ENCODE data around the gene EEF1G. TPM values are rescaled to one million over a fixed set of nuclear protein-coding genes. Genes with fewer than 3 reads are reported as not detected.
"Not testable (repeated sequence)": the region's sequence is repeated elsewhere in the genome, so short reads cannot be mapped to it uniquely, and the experiment has no call there.

The EEF1G gene
- total RNA-seq, 2 donors from 2014 or later = 1,690 to 1,865 TPM

GRCh38 chr11:62575156-62575555, 1.5 kb upstream of the EEF1G start:
- Mint-ChIP-seq H3K27ac (peak overlapping the region; percentile 98), H3K4me3 (peak overlapping the region; percentile 98), H3K36me3 (ENCODE audit: low read depth) (peaks cover 86% of the 10 kb centered on the region), H3K27me3 (no peaks in the 10 kb centered on the region), H3K9me3 (no peaks in the 10 kb centered on the region), H3K4me1 (peaks cover 33% of the 10 kb centered on the region)
- ATAC-seq (replicated peaks) = no peak

- Mint-ChIP-seq H3K9me3 (no peaks in the 10 kb centered on the region), H3K27me3 (no peaks in the 10 kb centered on the region), H3K27ac (peak overlapping the region; percentile 98), H3K4me3 (peak overlapping the region; percentile 98), H3K36me3 (ENCODE audit: low read depth) (peaks cover 93% of the 10 kb centered on the region), H3K4me1 (peaks cover 33% of the 10 kb centered on the region)
- peak; percentile 22 for ATAC-seq (replicated peaks)
These were observed 826 bp upstream of the EEF1G start for GRCh38 chr11:62574363-62575071.

DNA sequence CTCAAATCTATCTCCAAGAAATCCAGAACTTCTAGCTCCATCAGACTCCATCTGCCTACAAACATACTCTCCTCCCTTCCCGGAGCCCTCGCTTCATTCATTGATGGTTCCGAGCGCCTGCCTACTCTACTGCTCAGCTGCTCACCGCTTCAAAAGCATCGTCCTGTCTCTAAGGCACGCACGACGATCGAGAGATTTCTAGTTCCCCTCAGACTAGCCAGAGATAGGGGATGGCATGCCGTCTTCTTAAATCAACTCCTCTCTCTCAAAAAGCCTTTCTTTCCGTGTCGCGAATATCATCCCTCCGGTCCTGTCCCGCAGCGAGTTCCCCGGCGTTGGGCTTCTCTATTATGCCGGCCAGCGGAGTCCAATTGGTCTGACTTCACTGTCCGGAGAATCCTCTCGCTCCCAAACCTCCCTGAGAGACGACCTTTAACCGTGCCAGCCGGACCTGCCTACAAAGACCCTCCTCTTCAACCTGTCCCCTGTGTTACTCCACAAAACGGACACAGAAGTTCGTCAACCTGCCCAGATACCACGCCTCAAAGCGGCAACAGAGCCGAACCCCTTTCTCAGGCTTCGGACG, 592 bp downstream of the EEF1G start:
- H3K36me3 Mint-ChIP-seq (ENCODE audit: low read depth) = peaks cover 99% of the 10 kb centered on the region
- H3K27ac Mint-ChIP-seq = peak overlapping the region; percentile 98
- no peak for ATAC-seq (replicated peaks)
- peak overlapping the region; percentile 98 for H3K4me3 Mint-ChIP-seq
- H3K9me3 Mint-ChIP-seq = no peaks in the 10 kb centered on the region
- H3K4me1 Mint-ChIP-seq = peaks cover 33% of the 10 kb centered on the region
- no peaks in the 10 kb centered on the region for H3K27me3 Mint-ChIP-seq

GRCh38 chr11:62572431-62572830, 1.3 kb downstream of the EEF1G start:
- peak overlapping the region; percentile 98 for H3K4me3 Mint-ChIP-seq
- no peaks in the 10 kb centered on the region for H3K27me3 Mint-ChIP-seq
- peaks cover 99% of the 10 kb centered on the region for H3K36me3 Mint-ChIP-seq (ENCODE audit: low read depth)
- H3K9me3 Mint-ChIP-seq = no peaks in the 10 kb centered on the region
- no peak for ATAC-seq (replicated peaks)
- H3K27ac Mint-ChIP-seq = peak overlapping the region; percentile 98
- H3K4me1 Mint-ChIP-seq = peaks cover 34% of the 10 kb centered on the region

DNA sequence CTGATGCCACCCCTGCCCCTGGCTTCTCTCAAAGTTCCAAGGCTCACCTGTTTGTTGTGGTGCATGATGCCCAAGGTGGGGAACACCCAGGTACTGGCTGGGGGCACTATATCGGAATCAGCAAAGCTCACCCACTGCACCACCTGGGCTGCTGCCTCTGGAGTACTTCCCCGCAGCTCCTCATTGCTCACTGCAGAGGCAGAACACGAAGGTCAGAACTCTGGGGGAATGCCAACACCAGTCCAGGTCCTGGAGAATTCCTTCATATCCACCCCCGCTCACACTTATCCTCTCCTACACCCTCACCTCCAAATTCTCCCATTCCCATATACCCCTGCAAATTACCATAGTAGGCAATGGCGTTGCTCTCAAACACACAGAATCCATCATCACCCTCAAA, 2.2 kb downstream of the EEF1G start:
- peaks cover 99% of the 10 kb centered on the region for H3K36me3 Mint-ChIP-seq (ENCODE audit: low read depth)
- peak overlapping the region; percentile 98 for H3K4me3 Mint-ChIP-seq
- not testable (repeated sequence) for ATAC-seq (replicated peaks); H3K27me3 Mint-ChIP-seq; H3K9me3 Mint-ChIP-seq
- peak overlapping the region; percentile 98 for H3K27ac Mint-ChIP-seq
- H3K4me1 Mint-ChIP-seq = peaks cover 41% of the 10 kb centered on the region

DNA sequence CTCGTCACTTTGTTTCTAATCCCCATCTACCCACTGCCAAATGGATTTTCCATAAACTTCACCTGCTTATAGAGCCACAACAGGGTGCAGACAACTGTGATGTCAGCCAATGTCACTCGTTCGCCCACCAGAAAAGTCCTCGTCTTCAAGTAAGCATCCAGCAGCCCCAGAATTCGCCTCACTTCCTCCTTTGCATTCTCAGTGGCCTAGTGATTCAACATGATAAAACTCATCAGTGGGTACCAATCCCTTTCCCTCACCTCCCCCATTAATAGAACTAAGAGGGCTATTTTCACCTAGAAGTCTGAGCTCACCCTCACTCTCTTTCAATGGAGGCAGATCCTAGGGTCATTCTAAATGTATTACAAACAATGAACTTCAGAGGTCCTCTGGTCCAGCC, 2.8 kb downstream of the EEF1G start:
- not testable (repeated sequence) for H3K27me3 Mint-ChIP-seq
- H3K27ac Mint-ChIP-seq = peak overlapping the region; percentile 98
- H3K4me1 Mint-ChIP-seq = peaks cover 41% of the 10 kb centered on the region

GRCh38 chr11:62569611-62570010, 4.1 kb downstream of the EEF1G start:
- peak overlapping the region; percentile 98 for H3K4me3 Mint-ChIP-seq
- H3K27me3 Mint-ChIP-seq = no peaks in the 10 kb centered on the region
- peaks cover 100% of the 10 kb centered on the region for H3K36me3 Mint-ChIP-seq (ENCODE audit: low read depth)
- no peak for ATAC-seq (replicated peaks)
- no peak overlapping the region for H3K27ac Mint-ChIP-seq
- H3K9me3 Mint-ChIP-seq = no peaks in the 10 kb centered on the region
- peaks cover 33% of the 10 kb centered on the region for H3K4me1 Mint-ChIP-seq

More for the DNA sequence above, 2.8 kb downstream of the EEF1G start:
- ATAC-seq (replicated peaks); H3K9me3 Mint-ChIP-seq: not testable (repeated sequence)
- peaks cover 100% of the 10 kb centered on the region for H3K36me3 Mint-ChIP-seq (ENCODE audit: low read depth)
- H3K4me3 Mint-ChIP-seq = peak overlapping the region; percentile 98

- Mint-ChIP-seq H3K27me3 (no peaks in the 10 kb centered on the region), H3K4me3 (peak overlapping the region; percentile 77), H3K4me1 (peaks cover 26% of the 10 kb centered on the region), H3K27ac (peak overlapping the region; percentile 93), H3K9me3 (no peaks in the 10 kb centered on the region), H3K36me3 (ENCODE audit: low read depth) (peaks cover 99% of the 10 kb centered on the region)
- ATAC-seq (replicated peaks) = peak; percentile 71
These were observed 6.6 kb downstream of the EEF1G start for GRCh38 chr11:62567018-62567633.

DNA sequence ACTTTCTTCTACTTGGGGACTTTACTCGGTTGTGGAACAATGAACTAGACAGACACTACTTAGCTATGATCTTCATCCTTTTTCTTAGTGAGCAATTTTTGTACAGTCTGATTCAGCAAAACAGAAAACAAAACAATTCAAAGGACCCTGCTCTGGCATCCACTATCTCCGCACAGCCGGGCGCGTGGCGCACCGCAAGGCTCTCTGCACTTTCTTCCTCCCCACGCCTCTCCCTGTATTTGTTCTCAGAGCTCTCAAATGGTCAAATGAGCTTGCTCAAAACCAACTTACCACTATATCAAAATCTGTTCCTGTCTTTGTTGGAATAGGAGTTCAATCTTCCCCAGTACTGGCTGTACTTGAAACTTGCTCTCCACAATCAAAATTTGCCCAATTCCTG, 7.4 kb downstream of the EEF1G start:
- peak overlapping the region; percentile 93 for H3K27ac Mint-ChIP-seq
- H3K4me1 Mint-ChIP-seq = peaks cover 23% of the 10 kb centered on the region
- peaks cover 99% of the 10 kb centered on the region for H3K36me3 Mint-ChIP-seq (ENCODE audit: low read depth)
- no peak for ATAC-seq (replicated peaks)
- no peaks in the 10 kb centered on the region for H3K27me3 Mint-ChIP-seq
- H3K9me3 Mint-ChIP-seq = no peaks in the 10 kb centered on the region
- peak overlapping the region; percentile 77 for H3K4me3 Mint-ChIP-seq

- Mint-ChIP-seq H3K9me3 (no peaks in the 10 kb centered on the region), H3K27me3 (no peaks in the 10 kb centered on the region)
These were observed 8.4 kb downstream of the EEF1G start for GRCh38 chr11:62565100-62565802.

DNA sequence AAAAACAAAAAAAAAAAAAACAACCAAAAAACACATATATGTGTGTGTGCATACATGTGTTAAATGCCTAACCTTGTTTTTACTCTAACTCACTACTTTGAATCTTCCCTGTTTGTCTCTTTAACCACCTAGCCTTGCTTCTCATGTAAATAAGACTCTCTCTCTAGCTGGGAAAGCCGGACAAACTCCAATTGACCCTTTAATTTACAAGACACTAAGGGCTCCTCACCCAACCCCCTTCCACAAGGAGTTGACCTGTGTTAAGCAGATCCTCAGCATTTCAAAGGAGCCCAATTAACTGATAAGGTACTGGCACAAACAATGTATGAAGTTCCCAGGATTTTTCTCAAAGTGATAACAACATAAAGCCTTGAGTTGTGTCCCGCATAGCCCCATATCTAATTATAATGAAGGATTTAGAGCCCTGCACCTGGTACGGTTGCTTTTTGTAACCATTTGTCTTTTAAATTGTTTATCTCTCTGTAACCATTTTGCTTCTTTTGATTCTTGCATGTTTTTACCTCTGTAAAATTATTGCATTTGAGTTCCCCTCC, 11.9 kb downstream of the EEF1G start:
- Mint-ChIP-seq H3K4me1 (peaks cover 38% of the 10 kb centered on the region), H3K36me3 (ENCODE audit: low read depth) (peaks cover 99% of the 10 kb centered on the region), H3K4me3 (peak overlapping the region; percentile 9), H3K27ac (peak overlapping the region; percentile 61)
- ATAC-seq (replicated peaks); H3K27me3 Mint-ChIP-seq; H3K9me3 Mint-ChIP-seq: not testable (repeated sequence)

More at GRCh38 chr11:62565100-62565802, 8.4 kb downstream of the EEF1G start:
- H3K4me1 Mint-ChIP-seq = peaks cover 24% of the 10 kb centered on the region
- H3K27ac Mint-ChIP-seq = no peak overlapping the region
- ATAC-seq (replicated peaks) = no peak
- H3K36me3 Mint-ChIP-seq (ENCODE audit: low read depth) = peaks cover 99% of the 10 kb centered on the region
- peak overlapping the region; percentile 5 for H3K4me3 Mint-ChIP-seq

DNA sequence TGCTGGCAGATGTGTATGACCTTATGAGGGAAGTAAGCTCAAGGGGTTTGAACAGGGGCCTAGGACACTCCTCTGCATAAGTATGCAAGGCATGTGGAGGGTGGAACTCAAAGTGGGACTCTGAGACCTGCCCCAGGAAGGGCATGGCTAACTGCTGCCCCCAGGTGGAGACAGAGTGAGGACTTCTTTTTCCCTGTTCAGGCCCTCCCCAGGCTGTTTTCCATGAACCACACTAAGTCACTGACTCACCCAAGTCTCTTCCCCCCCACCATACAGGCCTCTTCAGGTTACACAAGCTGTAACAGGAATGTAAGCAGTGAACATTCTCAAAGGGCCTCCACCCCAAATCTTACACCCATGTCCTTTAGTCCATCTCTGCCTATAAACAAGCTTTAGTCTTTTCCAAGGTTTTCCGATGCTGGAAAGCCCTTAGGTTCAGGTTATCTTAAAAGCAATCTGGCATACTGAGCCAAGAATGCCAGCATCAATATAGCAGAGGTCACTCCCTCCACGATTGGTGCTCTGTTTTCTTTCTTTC, 13.1 kb downstream of the EEF1G start:
- peak overlapping the region; percentile 92 for H3K4me3 Mint-ChIP-seq
- no peaks in the 10 kb centered on the region for H3K9me3 Mint-ChIP-seq
- no peaks in the 10 kb centered on the region for H3K27me3 Mint-ChIP-seq
- peak overlapping the region; percentile 99 for H3K27ac Mint-ChIP-seq
- ATAC-seq (replicated peaks) = peak; percentile 18
- peaks cover 48% of the 10 kb centered on the region for H3K4me1 Mint-ChIP-seq
- peaks cover 99% of the 10 kb centered on the region for H3K36me3 Mint-ChIP-seq (ENCODE audit: low read depth)

GRCh38 chr11:62559626-62560025, 14.1 kb downstream of the EEF1G start:
- peak overlapping the region; percentile 92 for H3K4me3 Mint-ChIP-seq
- ATAC-seq (replicated peaks); H3K9me3 Mint-ChIP-seq; H3K27me3 Mint-ChIP-seq: not testable (repeated sequence)
- peak overlapping the region; percentile 99 for H3K27ac Mint-ChIP-seq
- peaks cover 99% of the 10 kb centered on the region for H3K36me3 Mint-ChIP-seq (ENCODE audit: low read depth)
- H3K4me1 Mint-ChIP-seq = peaks cover 55% of the 10 kb centered on the region

GRCh38 chr11:62559204-62559603, 14.5 kb downstream of the EEF1G start:
- Mint-ChIP-seq H3K4me1 (peaks cover 60% of the 10 kb centered on the region), H3K4me3 (peak overlapping the region; percentile 92), H3K36me3 (ENCODE audit: low read depth) (peaks cover 100% of the 10 kb centered on the region), H3K27me3 (no peaks in the 10 kb centered on the region), H3K9me3 (no peaks in the 10 kb centered on the region), H3K27ac (peak overlapping the region; percentile 99)
- no peak for ATAC-seq (replicated peaks)
